Neural cell (in vitro differentiated cells): ENCODE data around the gene KRT27. TPM values are rescaled to one million over a fixed set of nuclear protein-coding genes. Genes with fewer than 3 reads are reported as not detected.

Experiments
- H2AFZ ChIP-seq: fragments of 200-600, 300-800 bp; sonication (generic), shearing (Covaris generic); 2 replicates; pipeline ENCODE4 v1.6.0; 2014; ENCODE audit warnings: low read depth, mild to moderate bottlenecking, antibody characterized with exemption, low read length, moderate library complexity
- H3F3A ChIP-seq: fragments of 200-600 bp; shearing (Covaris generic); 2 replicates; pipeline ENCODE4 v1.6.1; 2016; ENCODE audit warnings: mild to moderate bottlenecking, moderate library complexity, mixed read lengths, antibody characterized with exemption, low read length; ENCODE audit not compliant: insufficient read depth, poor library complexity, severe bottlenecking
- H3K27ac ChIP-seq: fragments of 200-600, 300-800 bp; sonication (generic), shearing (Covaris generic); 2 replicates; pipeline ENCODE4 v1.5.1; 2014; ENCODE audit warnings: mild to moderate bottlenecking, low read length, moderate library complexity
- H3K27me3 ChIP-seq: fragments of 300-800, 200-600 bp; sonication (generic), shearing (Covaris generic); 2 replicates; pipeline ENCODE4 v1.6.0; 2014; ENCODE audit warnings: mild to moderate bottlenecking, low read depth, low read length, moderate library complexity; ENCODE audit not compliant: insufficient read depth
- H3K36me3 ChIP-seq: fragments of 300-800, 200-600 bp; sonication (generic), shearing (Covaris generic); 2 replicates; pipeline ENCODE4 v1.5.1; 2014; ENCODE audit warnings: mild to moderate bottlenecking, antibody characterized with exemption, low read length, moderate library complexity; ENCODE audit not compliant: insufficient read depth
- H3K4me2 ChIP-seq: fragments of 300-800, 200-600 bp; sonication (generic), shearing (Covaris generic); 2 replicates; pipeline ENCODE4 v1.6.0; 2014; ENCODE audit warnings: mild to moderate bottlenecking, low read length
- H3K4me3 ChIP-seq: fragments of 300-800, 200-600 bp; sonication (generic), shearing (Covaris generic); 2 replicates; pipeline ENCODE4 v1.5.1; 2014; ENCODE audit warnings: mild to moderate bottlenecking, low read length, moderate library complexity
- H3K79me2 ChIP-seq: fragments of 200-600 bp; shearing (Covaris generic); replicated peaks from 2 replicates; pipeline ENCODE4 v1.6.0; 2014; ENCODE audit warnings: mild to moderate bottlenecking, low read length, moderate library complexity; ENCODE audit not compliant: insufficient read depth
- H3K9ac ChIP-seq: fragments of 300-800, 200-600 bp; sonication (generic), shearing (Covaris generic); 2 replicates; pipeline ENCODE4 v1.6.1; 2016; ENCODE audit warnings: mild to moderate bottlenecking, low read length, mixed read lengths
- H3K9me2 ChIP-seq: fragments of 200-600 bp; shearing (Covaris generic); 2 replicates; pipeline ENCODE4 v1.6.1; 2016; ENCODE audit warnings: mild to moderate bottlenecking, low read length, mixed read lengths; ENCODE audit not compliant: insufficient read depth
- H3K9me3 ChIP-seq: fragments of 200-600, 300-800 bp; sonication (generic), shearing (Covaris generic); 2 replicates; pipeline ENCODE4 v1.6.1; 2016; ENCODE audit warnings: mild to moderate bottlenecking, mixed run types, low read length, moderate library complexity, mixed read lengths
- H4K20me1 ChIP-seq: fragments of 200-600 bp; shearing (Covaris generic); 2 replicates; pipeline ENCODE4 v1.6.1; 2016; ENCODE audit warnings: mild to moderate bottlenecking, mixed run types; ENCODE audit not compliant: insufficient read depth
- EP300 ChIP-seq: fragments of 450-650 bp; conservative IDR thresholded peaks from 2 replicates; pipeline ENCODE4 v1.6.1; 2014; ENCODE audit warnings: antibody characterized with exemption, mild to moderate bottlenecking, moderate library complexity; ENCODE audit not compliant: poor library complexity, severe bottlenecking
- EZH2 ChIP-seq: fragments of 200-600, 300-800 bp; shearing (Covaris generic), sonication (generic); IDR thresholded peaks from 2 replicates; pipeline ENCODE4 v1.6.1; 2014; ENCODE audit warnings: antibody characterized with exemption, low read length, borderline replicate concordance, mild to moderate bottlenecking; ENCODE audit not compliant: insufficient read depth, poor library complexity, severe bottlenecking
- MXI1 ChIP-seq: fragments of 450-650 bp; conservative IDR thresholded peaks from 2 replicates; pipeline ENCODE4 v1.6.1; 2014; ENCODE audit warnings: antibody characterized with exemption, mild to moderate bottlenecking; ENCODE audit not compliant: poor library complexity, severe bottlenecking
- POLR2AphosphoS5 ChIP-seq: IDR thresholded peaks from 2 replicates; pipeline ENCODE4 v1.6.1; 2012
- RAD21 ChIP-seq: fragments of 450-650 bp; conservative IDR thresholded peaks from 2 replicates; pipeline ENCODE4 v1.6.1; 2014; ENCODE audit warnings: antibody characterized with exemption, mild to moderate bottlenecking, moderate library complexity
- REST ChIP-seq: IDR thresholded peaks from 2 replicates; pipeline ENCODE4 v1.6.1; 2012; ENCODE audit warnings: borderline replicate concordance
- SMC3 ChIP-seq: fragments of 450-650 bp; conservative IDR thresholded peaks from 2 replicates; pipeline ENCODE4 v1.6.1; 2014; ENCODE audit warnings: antibody characterized with exemption, mild to moderate bottlenecking, moderate library complexity; ENCODE audit not compliant: poor library complexity
- TAF1 ChIP-seq: IDR thresholded peaks from 2 replicates; pipeline ENCODE4 v1.6.1; 2012; ENCODE audit warnings: low read depth
- polyA plus RNA-seq: library from polyadenylated mRNA; depleted of rRNA; stranded (reverse); fragments of >200 nt; gene quantifications from 2 replicates; pipeline ENCODE4 v1.2.3, GENCODE V29; 2014
- TF ChIP-seq, protein P1 (sequence below): fragments of 450-650 bp; IDR thresholded peaks from 2 replicates; pipeline ENCODE4 v1.5.1; 2014; ENCODE audit warnings: antibody characterized with exemption, mild to moderate bottlenecking, moderate library complexity; ENCODE audit not compliant: poor library complexity, severe bottlenecking

Gene KRT27
- polyA plus RNA-seq, 1 donor from 2014 or later, result not detected

DNA sequence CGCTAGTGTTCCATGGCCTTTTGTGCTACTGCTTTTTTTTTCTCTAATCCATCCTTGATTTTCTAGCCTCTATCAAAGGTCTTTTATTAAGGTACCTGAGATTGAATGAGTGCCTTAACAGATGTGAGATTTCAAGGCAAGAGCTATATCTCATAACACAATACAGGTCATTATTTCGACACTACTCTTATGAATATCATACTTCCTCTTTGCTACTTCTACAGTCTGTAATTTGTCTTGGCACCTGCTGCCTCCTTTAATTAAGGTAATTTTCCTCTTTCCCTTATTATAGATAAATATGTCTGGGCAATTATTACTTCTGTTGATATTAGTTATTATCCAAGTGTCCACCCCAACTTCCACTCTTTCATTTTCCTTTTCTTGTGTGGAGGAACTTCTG, 12.1 kb upstream of the KRT27 start:
- H3K9me3 ChIP-seq, result no peaks in the 10 kb centered on the region
- no peak overlapping the region for H2AFZ ChIP-seq
- TF ChIP-seq EP300, result no peak
- TF ChIP-seq REST, result no peak
- no peak for TF ChIP-seq EZH2
- no peak for TF ChIP-seq SMC3
- no peak for TF ChIP-seq MXI1
- no peak for TF ChIP-seq POLR2AphosphoS5
- TF ChIP-seq TAF1, result no peak
- no peak for TF ChIP-seq RAD21
- TF ChIP-seq, protein P1, sequence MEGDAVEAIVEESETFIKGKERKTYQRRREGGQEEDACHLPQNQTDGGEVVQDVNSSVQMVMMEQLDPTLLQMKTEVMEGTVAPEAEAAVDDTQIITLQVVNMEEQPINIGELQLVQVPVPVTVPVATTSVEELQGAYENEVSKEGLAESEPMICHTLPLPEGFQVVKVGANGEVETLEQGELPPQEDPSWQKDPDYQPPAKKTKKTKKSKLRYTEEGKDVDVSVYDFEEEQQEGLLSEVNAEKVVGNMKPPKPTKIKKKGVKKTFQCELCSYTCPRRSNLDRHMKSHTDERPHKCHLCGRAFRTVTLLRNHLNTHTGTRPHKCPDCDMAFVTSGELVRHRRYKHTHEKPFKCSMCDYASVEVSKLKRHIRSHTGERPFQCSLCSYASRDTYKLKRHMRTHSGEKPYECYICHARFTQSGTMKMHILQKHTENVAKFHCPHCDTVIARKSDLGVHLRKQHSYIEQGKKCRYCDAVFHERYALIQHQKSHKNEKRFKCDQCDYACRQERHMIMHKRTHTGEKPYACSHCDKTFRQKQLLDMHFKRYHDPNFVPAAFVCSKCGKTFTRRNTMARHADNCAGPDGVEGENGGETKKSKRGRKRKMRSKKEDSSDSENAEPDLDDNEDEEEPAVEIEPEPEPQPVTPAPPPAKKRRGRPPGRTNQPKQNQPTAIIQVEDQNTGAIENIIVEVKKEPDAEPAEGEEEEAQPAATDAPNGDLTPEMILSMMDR, result no peak
- H3K36me3 ChIP-seq, result no peaks in the 10 kb centered on the region
- H3K9me2 ChIP-seq, result no peaks in the 10 kb centered on the region
- no peak overlapping the region for H3K4me3 ChIP-seq
- no peak overlapping the region for H3K27ac ChIP-seq
- H3F3A ChIP-seq, result no peaks in the 10 kb centered on the region
- H3K79me2 ChIP-seq, result no peaks in the 10 kb centered on the region
- H3K9ac ChIP-seq, result no peak overlapping the region
- no peak overlapping the region for H3K4me2 ChIP-seq
- H3K27me3 ChIP-seq, result no peaks in the 10 kb centered on the region
- H4K20me1 ChIP-seq, result no peaks in the 10 kb centered on the region

- Histone ChIP-seq H3K4me2 (no peak overlapping the region), H3K36me3 (no peaks in the 10 kb centered on the region), H3K4me3 (no peak overlapping the region), H3K9me2 (no peaks in the 10 kb centered on the region), H4K20me1 (no peaks in the 10 kb centered on the region), H3K27ac (no peak overlapping the region), H3F3A (no peaks in the 10 kb centered on the region), H3K27me3 (no peaks in the 10 kb centered on the region), H3K9me3 (no peaks in the 10 kb centered on the region), H3K9ac (no peak overlapping the region), H3K79me2 (no peaks in the 10 kb centered on the region), H2AFZ (no peak overlapping the region)
- no peak for TF ChIP-seq REST
- no peak for TF ChIP-seq EZH2
- TF ChIP-seq RAD21, result no peak
- no peak for TF ChIP-seq TAF1
- no peak for TF ChIP-seq MXI1
- no peak for TF ChIP-seq POLR2AphosphoS5
- TF ChIP-seq EP300, result no peak
- no peak for TF ChIP-seq SMC3
- TF ChIP-seq, protein P1, result no peak
Observed at GRCh38 chr17:40793832-40794231, 11.5 kb upstream of the KRT27 start.
